NCI-H524 (cell line): ENCODE data around the gene TRIM7.
"Not testable (repeated sequence)": the region's sequence is repeated elsewhere in the genome, so short reads cannot be mapped to it uniquely, and the experiment has no call there.

Source experiments
- DNase-seq, 2 experiments: peaks; one replicate each; lab custom pipeline; 2025; lab: John Stamatoyannopoulos, UW

The TRIM7 gene

GRCh38 chr5:181173027-181173419 lies 32.0 kb downstream of the TRIM7 start:
- no peak for DNase-seq

GRCh38 chr5:181171782-181172181 lies 33.2 kb downstream of the TRIM7 start:
- no peak for DNase-seq

- no peak for DNase-seq
Observed at GRCh38 chr5:181170996-181171395, 34.0 kb downstream of the TRIM7 start.

GRCh38 chr5:181170237-181170825 lies 34.7 kb downstream of the TRIM7 start:
- peak in 1 of 2 experiments; percentile 53 for DNase-seq

GRCh38 chr5:181169459-181170236 lies 35.3 kb downstream of the TRIM7 start:
- peak; percentile 66 to 85 for DNase-seq

- peak in 1 of 2 experiments; percentile 16 for DNase-seq
Observed at GRCh38 chr5:181168595-181169118, 36.3 kb downstream of the TRIM7 start.

GRCh38 chr5:181167814-181168488 lies 37.0 kb downstream of the TRIM7 start:
- DNase-seq, result peak; percentile 19 to 66

GRCh38 chr5:181166812-181167733 lies 37.9 kb downstream of the TRIM7 start:
- DNase-seq, result no peak

- peak in 1 of 2 experiments; percentile 33 for DNase-seq
Observed at GRCh38 chr5:181164076-181164952, 40.7 kb downstream of the TRIM7 start.

GRCh38 chr5:181163487-181164075 lies 41.4 kb downstream of the TRIM7 start:
- DNase-seq, result no peak

GRCh38 chr5:181161534-181162175 lies 43.3 kb downstream of the TRIM7 start:
- no peak for DNase-seq

- not testable (repeated sequence) for DNase-seq
Observed at GRCh38 chr5:181160755-181161533, 44.1 kb downstream of the TRIM7 start.

- peak in 1 of 2 experiments; percentile 11 for DNase-seq
Observed at GRCh38 chr5:181160152-181160754, 44.7 kb downstream of the TRIM7 start.

- DNase-seq, result peak; percentile 54 to 58
Observed at GRCh38 chr5:181159286-181160151, 45.5 kb downstream of the TRIM7 start.

- DNase-seq, result no peak
Observed at GRCh38 chr5:181158869-181159268, 46.1 kb downstream of the TRIM7 start.

- no peak for DNase-seq
Observed at GRCh38 chr5:181156758-181157157, 48.2 kb downstream of the TRIM7 start.

GRCh38 chr5:181153814-181154213 lies 51.2 kb downstream of the TRIM7 start:
- DNase-seq, result no peak
